ENCODE measurements around the gene TRIM46.

The TRIM46 gene, protein sequence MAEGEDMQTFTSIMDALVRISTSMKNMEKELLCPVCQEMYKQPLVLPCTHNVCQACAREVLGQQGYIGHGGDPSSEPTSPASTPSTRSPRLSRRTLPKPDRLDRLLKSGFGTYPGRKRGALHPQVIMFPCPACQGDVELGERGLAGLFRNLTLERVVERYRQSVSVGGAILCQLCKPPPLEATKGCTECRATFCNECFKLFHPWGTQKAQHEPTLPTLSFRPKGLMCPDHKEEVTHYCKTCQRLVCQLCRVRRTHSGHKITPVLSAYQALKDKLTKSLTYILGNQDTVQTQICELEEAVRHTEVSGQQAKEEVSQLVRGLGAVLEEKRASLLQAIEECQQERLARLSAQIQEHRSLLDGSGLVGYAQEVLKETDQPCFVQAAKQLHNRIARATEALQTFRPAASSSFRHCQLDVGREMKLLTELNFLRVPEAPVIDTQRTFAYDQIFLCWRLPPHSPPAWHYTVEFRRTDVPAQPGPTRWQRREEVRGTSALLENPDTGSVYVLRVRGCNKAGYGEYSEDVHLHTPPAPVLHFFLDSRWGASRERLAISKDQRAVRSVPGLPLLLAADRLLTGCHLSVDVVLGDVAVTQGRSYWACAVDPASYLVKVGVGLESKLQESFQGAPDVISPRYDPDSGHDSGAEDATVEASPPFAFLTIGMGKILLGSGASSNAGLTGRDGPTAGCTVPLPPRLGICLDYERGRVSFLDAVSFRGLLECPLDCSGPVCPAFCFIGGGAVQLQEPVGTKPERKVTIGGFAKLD

GRCh38 chr1:155173478-155174323, at the start of gene TRIM46:
TSS of gene TRIM46 (plus strand) at chr1:155173849. CDS start at chr1:155173967, 118 bp downstream.
- H3K36me3 ChIP-seq (ENCODE audit: control insufficient read depth, insufficient read depth, low read length) = peaks cover 5% of the 10 kb centered on the region
- H3K27me3 ChIP-seq (replicated peaks; ENCODE audit: control insufficient read depth, insufficient read depth, low read length) = no peaks in the 10 kb centered on the region
- DNase-seq (ENCODE audit: extremely low read depth, insufficient read length) = peak; percentile 65
- TF ChIP-seq CTCF (IDR thresholded peaks at IDR 0.05; ENCODE audit: insufficient read depth, low read length, poor library complexity, severe bottlenecking) = no peak
- H3K4me3 ChIP-seq (replicated peaks; ENCODE audit: low read depth, low read length) = peak within 1 kb of the TSS; percentile 98

DNA sequence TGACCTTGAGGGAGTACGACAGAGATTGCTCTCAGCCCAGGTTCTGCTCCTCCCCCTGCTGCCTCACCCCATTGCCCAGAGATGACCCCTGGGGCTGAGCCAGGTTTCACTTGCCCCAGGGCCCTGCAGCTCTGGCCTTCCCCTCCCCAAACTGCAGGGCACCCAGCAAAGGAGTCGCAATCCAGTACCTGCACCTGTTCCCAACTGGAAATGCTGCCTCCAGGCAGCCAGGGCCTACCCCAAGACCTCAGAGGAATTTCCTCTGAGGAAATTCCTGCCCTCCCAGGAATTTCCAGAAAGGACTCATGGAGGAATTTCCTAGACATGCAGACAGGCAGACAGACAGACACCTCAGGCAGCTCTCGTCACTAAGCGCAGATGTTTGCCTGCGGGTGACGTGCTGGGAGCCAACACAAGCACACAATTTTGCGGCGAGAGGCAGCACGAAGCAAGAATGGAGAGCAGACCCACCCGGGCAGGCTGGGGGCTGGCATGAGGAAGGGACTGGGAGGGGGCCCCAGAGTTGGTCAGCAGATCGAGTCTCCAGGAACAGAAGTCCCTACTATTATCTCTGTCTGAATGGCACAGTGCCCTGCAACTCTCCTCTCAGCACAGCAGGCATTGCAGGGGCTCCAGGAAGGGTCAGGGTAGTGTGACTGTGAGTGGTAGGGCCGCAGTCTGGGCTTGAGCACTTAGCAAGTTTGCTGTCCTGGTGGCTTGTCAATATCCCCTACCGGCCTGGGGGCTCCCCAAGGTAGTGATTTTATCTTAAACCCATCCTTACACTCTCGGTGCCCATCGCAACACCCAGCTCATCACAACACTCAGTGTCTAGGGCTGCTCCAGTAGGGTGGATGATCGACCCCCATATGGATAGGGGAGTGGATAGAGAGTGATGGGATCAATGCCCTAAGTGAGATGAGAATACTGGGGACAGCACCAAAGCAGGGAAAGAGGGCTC, 48.9 kb upstream of the TRIM46 start:
- no peak overlapping the region for H3K4me3 ChIP-seq (replicated peaks; ENCODE audit: low read depth, low read length)
- no peaks in the 10 kb centered on the region for H3K36me3 ChIP-seq (ENCODE audit: control insufficient read depth, insufficient read depth, low read length)
- DNase-seq (ENCODE audit: extremely low read depth, insufficient read length) = no peak
- no peaks in the 10 kb centered on the region; the same call in 1 of the 2 replicates for H3K27me3 ChIP-seq (replicated peaks; ENCODE audit: control insufficient read depth, insufficient read depth, low read length)
- no peak for TF ChIP-seq CTCF (IDR thresholded peaks at IDR 0.05; ENCODE audit: insufficient read depth, low read length, poor library complexity, severe bottlenecking)

- Histone ChIP-seq H3K27me3 (replicated peaks; ENCODE audit: control insufficient read depth, insufficient read depth, low read length) (no peaks in the 10 kb centered on the region; the same call in 1 of the 2 replicates), H3K36me3 (ENCODE audit: control insufficient read depth, insufficient read depth, low read length) (no peaks in the 10 kb centered on the region), H3K4me3 (replicated peaks; ENCODE audit: low read depth, low read length) (no peak overlapping the region)
- no peak for DNase-seq (ENCODE audit: extremely low read depth, insufficient read length)
- TF ChIP-seq CTCF (IDR thresholded peaks at IDR 0.05; ENCODE audit: insufficient read depth, low read length, poor library complexity, severe bottlenecking) = no peak
Observed at GRCh38 chr1:155125511-155125945, 48.1 kb upstream of the TRIM46 start.

DNA sequence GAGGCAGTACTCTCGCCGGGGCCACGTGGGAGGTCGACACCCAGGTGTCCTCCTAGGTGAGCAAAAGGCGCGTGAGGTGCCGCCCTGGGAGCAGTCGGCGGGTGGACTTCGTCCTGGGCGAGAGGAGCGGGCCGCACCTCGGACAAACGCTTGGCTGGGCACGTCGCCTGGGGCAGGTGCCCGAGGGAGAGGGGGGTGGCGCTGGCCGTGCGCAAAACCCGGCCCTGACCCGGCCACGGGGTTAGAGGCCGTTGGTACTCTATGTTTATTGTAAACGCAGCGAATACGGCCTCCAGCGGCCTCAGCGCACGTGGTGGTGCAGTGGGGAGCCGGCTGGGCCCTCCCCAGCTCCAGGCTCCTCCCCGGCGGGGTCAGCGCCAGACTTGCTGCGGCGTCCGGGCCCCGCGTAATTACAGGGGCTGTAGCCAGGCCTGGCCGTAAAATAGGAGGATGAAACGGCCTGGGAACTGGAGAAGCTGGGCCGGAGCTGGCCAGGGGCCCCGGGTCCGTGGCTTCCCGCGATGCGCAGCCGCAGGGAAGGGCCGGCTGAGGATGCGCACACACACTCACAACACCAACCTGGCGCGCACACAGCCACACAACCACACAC, 47.6 kb upstream of the TRIM46 start:
- Histone ChIP-seq H3K27me3 (replicated peaks; ENCODE audit: control insufficient read depth, insufficient read depth, low read length) (no peaks in the 10 kb centered on the region; the same call in 1 of the 2 replicates), H3K4me3 (replicated peaks; ENCODE audit: low read depth, low read length) (no peak overlapping the region), H3K36me3 (ENCODE audit: control insufficient read depth, insufficient read depth, low read length) (no peaks in the 10 kb centered on the region)
- DNase-seq (ENCODE audit: extremely low read depth, insufficient read length) = no peak
- TF ChIP-seq CTCF (IDR thresholded peaks at IDR 0.05; ENCODE audit: insufficient read depth, low read length, poor library complexity, severe bottlenecking) = no peak
